Fibroblast of villous mesenchyme (primary cell): ENCODE results near the gene SDC4. TPM values are rescaled to one million over a fixed set of nuclear protein-coding genes. Genes with fewer than 3 reads are reported as not detected.

Experiments used
- DNase-seq: peaks from one replicate; pipeline ENCODE4 v3.0.0-alpha.2; 2010; ENCODE audit warnings: low read depth
- H3K4me3 ChIP-seq: 2 replicates; pipeline ENCODE4 v1.5.1; 2011; ENCODE audit warnings: low read depth, mild to moderate bottlenecking, low read length
- CTCF ChIP-seq: IDR thresholded peaks from 2 replicates; pipeline ENCODE4 v1.5.1; 2012; ENCODE audit warnings: low read depth, mild to moderate bottlenecking, low read length; ENCODE audit not compliant: insufficient read depth
- total RNA-seq: library from RNA; depleted of rRNA; stranded (reverse); fragments of >200 nt; gene quantifications from 2 replicates; pipeline ENCODE4 v1.2.3, GENCODE V29; 2012

Gene SDC4
- total RNA-seq, 1 donor: 178 TPM

DNA sequence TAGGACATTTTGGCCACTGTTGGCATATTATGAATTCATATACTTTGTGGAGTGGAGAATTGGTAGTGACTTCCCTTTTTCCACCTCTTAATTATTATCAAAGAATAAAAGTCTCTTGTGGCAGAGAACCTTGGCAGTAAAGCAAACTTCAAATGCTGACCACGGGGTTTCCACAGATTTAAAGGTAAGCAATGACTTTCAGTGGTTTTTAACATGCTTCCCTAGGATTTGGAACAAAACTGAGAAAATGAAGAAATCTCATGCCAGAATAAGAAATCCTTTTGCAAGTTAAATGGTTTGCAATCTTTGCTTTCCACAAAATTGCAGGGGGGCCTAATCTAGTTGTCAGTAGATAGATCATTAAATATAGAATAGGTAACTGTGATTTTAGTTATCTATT, 2.0 kb upstream of the SDC4 start:
- TF ChIP-seq CTCF: no peak
- no peak overlapping the region for H3K4me3 ChIP-seq
- no peak for DNase-seq

DNA sequence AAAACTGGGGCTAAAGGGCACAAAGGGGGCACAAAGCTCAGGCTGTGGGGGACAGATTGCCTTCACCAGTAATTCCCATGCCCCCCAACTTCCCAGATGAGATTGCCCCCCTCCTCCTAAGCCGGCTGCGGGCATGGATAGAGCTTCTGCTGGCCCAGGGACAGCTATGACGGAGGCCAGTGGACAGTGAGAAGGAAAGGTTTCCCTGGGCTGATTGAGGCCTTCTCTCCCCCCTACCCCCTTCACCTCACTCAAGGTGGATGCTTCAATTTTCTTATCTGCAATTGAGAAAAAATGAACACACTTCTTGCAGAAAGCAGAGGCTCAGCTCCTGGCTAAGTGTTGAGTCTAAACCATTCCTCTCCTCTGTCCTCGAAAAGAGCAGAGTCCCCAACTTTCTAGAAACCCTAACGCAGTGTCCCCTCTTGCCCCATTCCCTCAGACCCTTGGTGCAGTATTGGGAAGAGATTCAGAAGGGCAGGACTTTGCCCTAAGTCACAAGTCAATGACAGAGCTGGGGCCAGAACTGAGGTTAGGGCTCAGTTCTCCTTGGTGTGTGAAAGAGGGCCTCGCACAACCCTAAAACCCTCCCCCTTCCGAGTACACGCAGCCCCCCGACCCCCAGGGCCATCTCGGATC, 808 bp downstream of the SDC4 start:
- peak overlapping the region; percentile 98 for H3K4me3 ChIP-seq
- no peak for DNase-seq
- no peak for TF ChIP-seq CTCF

GRCh38 chr20:45346851-45347250, 1.4 kb downstream of the SDC4 start:
- DNase-seq: no peak
- H3K4me3 ChIP-seq: peak overlapping the region; percentile 98
- no peak for TF ChIP-seq CTCF

DNA sequence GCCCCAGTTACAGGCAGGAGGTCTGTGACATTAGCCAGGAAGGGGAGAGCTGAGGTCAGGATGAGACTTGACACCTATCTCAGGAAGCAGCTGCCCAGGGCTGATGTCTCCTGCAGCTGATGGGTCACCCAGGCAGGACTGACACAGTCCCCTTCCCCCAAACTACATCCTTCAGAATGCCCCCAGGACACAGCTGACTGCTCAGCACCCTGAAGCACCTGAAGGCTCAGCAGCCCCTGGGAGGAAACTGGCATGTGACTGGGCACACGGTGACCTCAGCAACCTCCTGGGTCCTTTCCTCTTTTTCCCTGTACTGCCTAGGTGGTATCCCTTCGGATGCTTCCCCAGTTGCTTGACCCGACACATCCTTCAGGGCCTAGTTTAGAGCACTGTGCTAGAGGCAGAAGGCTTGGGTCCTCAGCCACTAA, 1.9 kb downstream of the SDC4 start:
- TF ChIP-seq CTCF: no peak

GRCh38 chr20:45345104-45345936, 2.9 kb downstream of the SDC4 start:
- no peak for DNase-seq
- no peak for TF ChIP-seq CTCF
- H3K4me3 ChIP-seq: peak overlapping the region; percentile 98

More for the DNA sequence above, 1.9 kb downstream of the SDC4 start:
- no peak for DNase-seq
- H3K4me3 ChIP-seq: peak overlapping the region; percentile 98

- H3K4me3 ChIP-seq: peak overlapping the region; percentile 98
- DNase-seq: peak; percentile 92
- TF ChIP-seq CTCF: no peak
These were observed 3.9 kb downstream of the SDC4 start for GRCh38 chr20:45344168-45344860.
